ENCODE results near the gene NOA1. TPM values are rescaled to one million over a fixed set of nuclear protein-coding genes. Genes with fewer than 3 reads are reported as not detected.

The NOA1 gene
- 15.2 and 18.7 TPM in 2 replicates for total RNA-seq

DNA sequence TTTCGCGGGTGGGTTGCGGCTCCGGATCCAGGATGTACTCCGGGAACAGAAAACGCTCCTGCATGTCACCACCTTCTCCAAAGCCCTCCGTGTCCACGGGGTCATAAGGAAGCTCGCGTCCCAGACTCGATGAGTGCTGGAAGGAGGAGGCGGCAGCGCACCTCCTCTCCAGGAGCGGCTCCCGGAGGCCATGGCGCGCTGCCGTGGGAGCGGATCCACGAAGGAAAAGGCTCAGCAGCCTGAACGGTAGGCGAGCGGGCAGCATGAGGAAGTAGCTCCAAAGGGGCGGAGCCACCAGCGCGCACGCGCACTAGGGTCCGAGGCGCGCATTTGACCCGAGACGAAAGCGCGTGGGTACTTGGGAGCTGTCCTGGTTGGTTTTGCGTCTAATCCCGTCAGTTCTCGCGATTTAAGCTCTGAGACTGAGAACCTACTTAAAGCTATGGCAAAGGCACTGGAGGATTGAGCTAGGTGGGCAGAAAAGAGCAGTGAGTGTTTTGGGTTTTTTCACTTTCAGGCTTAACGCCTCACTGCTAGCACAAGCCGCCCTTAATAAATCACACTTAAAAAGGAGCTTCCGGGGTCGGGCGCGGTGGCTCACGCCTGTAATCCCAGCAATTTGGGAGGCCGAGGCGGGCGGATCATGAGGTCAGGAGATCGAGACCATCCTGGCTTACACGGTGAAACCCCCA is at the start of gene NOA1:
Gene NOA1 (minus strand): TSS at position 286 of the 692 bp plus-strand sequence. CDS start 21 bp downstream, at position 265.

DNA sequence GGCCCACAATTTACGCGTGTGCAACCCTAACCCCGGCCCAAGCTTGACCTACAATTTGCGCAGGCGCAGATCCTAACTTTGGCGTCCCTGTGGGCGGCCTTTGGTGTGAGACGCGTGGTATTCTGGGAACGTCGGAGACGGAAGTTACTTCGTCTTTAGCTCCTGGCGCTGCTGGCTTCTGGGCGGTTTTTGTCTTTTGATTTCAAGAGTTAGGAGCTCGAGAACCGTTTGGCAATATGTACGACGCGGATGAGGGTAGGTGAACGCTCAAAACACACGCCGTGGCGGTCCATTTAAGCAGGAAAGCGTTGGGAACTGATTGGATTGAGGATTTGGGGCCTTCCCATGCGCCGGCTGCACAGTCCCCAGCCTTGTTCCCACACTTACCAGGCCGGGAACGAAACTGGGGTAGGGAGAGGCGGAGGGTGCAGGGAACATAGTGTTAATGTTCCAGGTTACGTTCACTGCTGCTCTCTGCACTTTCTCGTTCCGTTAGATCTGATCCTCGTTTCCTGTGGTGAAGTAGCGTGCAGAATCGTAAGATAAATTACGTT is 1.4 kb upstream of the NOA1 start, which contains the start of gene POLR2B:
Gene POLR2B (plus strand): TSS at position 147 of the 554 bp plus-strand sequence. CDS start 90 bp downstream, at position 237.

Other genes starting within 250 kb of the NOA1 start
- gene SPINK2, start 155.9 kb downstream of the NOA1 start, total RNA-seq, result not detected in 2 replicates
- 30.3 and 32.5 TPM in 2 replicates for gene REST, start 69.7 kb downstream of the NOA1 start, total RNA-seq
- gene POLR2B, start 1.3 kb upstream of the NOA1 start, total RNA-seq, result 137 TPM in 2 replicates
- gene IGFBP7, start 132.8 kb upstream of the NOA1 start, total RNA-seq, result 483 and 1,000 TPM in 2 replicates

All from endothelial cell of coronary artery (primary cell).